PFSK-1 (cell line): ENCODE measurements around the gene PNKD.

ENCODE experiments used
- FOXP2 ChIP-seq: optimal IDR thresholded peaks from 2 replicates; pipeline ENCODE3; 2011; ENCODE audit warnings: borderline replicate concordance, control low read depth, inconsistent platforms; ENCODE audit not compliant: insufficient read depth; ENCODE audit errors: extremely low read length, extremely low read depth
- POLR2AphosphoS5 ChIP-seq: IDR thresholded peaks from 2 replicates; pipeline ENCODE4 v1.6.1; 2012; ENCODE audit warnings: low read depth, mild to moderate bottlenecking, control low read depth, low read length, moderate library complexity
- REST ChIP-seq, 2 experiments: IDR thresholded peaks; 2 replicates each; pipeline versions ENCODE4 v1.6.1 to v1.8.0; 2011 to 2012; ENCODE audit warnings: low read depth in 2 of 2, low read length in 2 of 2, control low read depth in 1 of 2, inconsistent platforms in 1 of 2, mild to moderate bottlenecking in 1 of 2, moderate library complexity in 1 of 2; ENCODE audit not compliant: insufficient read depth in 1 of 2
- SIN3A ChIP-seq: IDR thresholded peaks from 2 replicates; pipeline ENCODE4 v1.6.1; 2012; ENCODE audit warnings: mild to moderate bottlenecking, low read length, moderate library complexity, borderline replicate concordance; ENCODE audit not compliant: insufficient read depth
- TAF1 ChIP-seq: IDR thresholded peaks from 2 replicates; pipeline ENCODE4 v1.6.1; 2012; ENCODE audit warnings: low read length, control low read depth, borderline replicate concordance; ENCODE audit not compliant: insufficient read depth

GRCh38 chr2:218262631-218263586 is 7.4 kb upstream of the PNKD start:
- TF ChIP-seq POLR2AphosphoS5 (no peak), TAF1 (no peak), REST (IDR thresholded peaks at IDR 0.05; ENCODE audit: insufficient read depth in 1 of 2, low read depth in 2 of 2, low read length in 2 of 2) (no peak), SIN3A (no peak), FOXP2 (no peak)
